Myocyte (in vitro differentiated cells): Measurements from ENCODE around the gene NUBPL. TPM values are rescaled to one million over a fixed set of nuclear protein-coding genes. Genes with fewer than 3 reads are reported as not detected.
"Not testable (repeated sequence)": the region's sequence is repeated elsewhere in the genome, so short reads cannot be mapped to it uniquely, and the experiment has no call there.

Experiments used
- DNase-seq: peaks from one replicate; pipeline ENCODE4 v3.0.0-alpha.2; 2012; ENCODE audit warnings: low read depth
- total RNA-seq: library from RNA; depleted of rRNA; stranded (reverse); fragments of >200 nt; gene quantifications from 2 replicates; pipeline ENCODE4 v1.2.3, GENCODE V29; 2014

NUBPL gene
- total RNA-seq, 1 donor from 2014 or later = 9.3 TPM

DNA sequence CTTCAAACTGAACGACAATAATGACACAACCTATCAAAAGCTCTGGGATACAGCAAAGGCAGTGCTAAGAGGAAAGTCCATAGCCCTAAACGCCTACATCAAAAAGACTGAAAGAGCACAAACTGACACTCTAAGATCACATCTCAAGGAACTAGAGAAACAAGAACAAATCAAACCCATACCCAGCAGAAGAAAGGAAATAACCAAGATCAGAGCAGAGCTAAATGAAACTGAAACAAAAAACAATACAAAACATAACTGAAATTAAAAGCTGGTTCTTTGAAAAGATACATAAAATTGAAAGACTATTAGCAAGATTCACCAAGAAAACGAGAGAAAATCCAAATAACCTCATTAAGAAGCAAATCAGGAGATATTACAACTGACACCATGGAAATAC lies 306.9 kb downstream of the NUBPL start:
- not testable (repeated sequence) for DNase-seq

DNA sequence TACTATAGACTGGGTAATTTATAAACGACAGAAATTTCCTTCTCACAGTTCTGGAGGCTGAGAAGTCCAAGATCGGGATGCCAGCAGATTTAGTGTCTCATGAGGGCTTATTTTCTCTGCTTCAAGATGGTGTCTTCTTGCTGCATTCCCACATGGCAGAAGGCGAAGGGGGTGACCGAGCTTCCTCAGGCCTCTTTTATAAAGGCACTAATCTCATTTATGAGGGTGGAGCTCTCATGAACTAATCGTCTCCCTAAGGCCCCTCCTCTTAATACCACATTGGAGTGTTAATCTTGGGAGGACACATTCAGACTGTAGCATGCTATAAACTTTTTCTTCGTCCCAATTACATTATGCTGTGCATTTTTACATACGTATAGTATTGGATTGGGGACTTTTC lies 315.5 kb downstream of the NUBPL start:
- DNase-seq = no peak

GRCh38 chr14:31877255-31877798 lies 316.1 kb downstream of the NUBPL start:
- peak; percentile 30 for DNase-seq

GRCh38 chr14:31879661-31880348 lies 318.6 kb downstream of the NUBPL start:
- no peak for DNase-seq

GRCh38 chr14:31880935-31881334 lies 319.7 kb downstream of the NUBPL start:
- peak; percentile 79 for DNase-seq

DNA sequence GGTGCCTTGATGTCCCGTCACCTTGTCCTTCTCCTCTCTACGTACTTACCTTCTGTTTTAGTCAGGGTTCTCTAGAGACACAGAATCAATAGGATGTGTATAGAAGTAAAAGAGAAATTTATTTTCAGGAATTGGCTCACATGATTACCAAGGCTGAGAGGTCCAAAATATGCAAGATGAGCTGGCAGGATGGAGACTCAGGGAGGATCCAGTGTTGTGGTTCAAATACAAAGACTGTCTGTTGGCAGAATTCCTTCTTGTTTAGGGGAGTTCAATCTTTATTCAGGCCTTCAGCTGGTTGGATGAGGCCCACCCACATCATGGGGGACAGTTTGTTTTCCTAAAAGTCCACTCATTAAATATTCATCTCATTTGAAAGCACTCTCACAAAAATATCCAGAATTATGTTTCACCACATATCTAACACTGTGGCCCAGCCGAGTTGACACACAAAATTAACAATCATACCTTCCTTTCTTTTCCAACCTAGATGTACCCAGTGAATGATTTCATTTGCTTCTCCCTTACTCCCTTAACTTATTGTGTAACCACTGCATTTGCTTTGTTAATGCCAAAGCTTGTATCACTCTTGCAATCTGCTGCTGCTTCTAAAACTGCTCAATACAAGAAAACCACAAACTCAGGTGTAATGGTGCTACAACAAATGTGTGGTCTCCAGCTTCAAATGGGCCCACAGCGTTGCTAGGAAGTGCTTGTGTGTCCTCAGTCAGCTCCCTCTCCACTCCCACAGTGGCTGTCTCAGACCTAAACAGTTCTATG lies 320.5 kb downstream of the NUBPL start:
- DNase-seq = peak; percentile 13

GRCh38 chr14:31884238-31884637 lies 323.0 kb downstream of the NUBPL start:
- no peak for DNase-seq

DNA sequence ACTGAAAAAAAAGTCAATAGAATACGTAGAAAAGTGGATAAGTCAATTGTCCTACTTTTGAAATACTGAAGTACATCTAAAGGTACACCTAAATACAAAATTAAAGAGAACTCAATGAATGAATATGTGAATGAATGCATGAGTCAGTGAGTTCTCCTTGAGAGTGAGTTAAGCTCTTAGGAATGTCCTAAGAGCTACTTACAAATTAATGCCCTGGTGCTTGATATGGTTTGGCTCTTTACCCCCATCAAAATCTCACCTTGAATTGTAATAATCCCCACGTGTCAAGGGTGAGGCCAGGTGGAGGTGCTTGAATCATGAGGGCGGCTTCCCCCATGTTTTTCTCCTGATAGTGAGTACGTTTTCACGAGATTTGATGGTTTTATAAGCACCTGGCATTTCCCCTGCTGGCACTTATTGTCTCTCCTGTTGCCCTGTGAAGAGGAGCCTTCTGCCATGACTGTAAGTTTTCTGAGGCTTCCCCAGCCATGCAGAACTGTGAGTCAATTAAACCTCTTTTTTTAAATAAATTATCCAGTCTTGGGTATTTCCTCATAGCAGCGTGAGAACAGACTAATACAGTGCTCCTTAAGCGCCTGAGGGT lies 323.7 kb downstream of the NUBPL start:
- no peak for DNase-seq

DNA sequence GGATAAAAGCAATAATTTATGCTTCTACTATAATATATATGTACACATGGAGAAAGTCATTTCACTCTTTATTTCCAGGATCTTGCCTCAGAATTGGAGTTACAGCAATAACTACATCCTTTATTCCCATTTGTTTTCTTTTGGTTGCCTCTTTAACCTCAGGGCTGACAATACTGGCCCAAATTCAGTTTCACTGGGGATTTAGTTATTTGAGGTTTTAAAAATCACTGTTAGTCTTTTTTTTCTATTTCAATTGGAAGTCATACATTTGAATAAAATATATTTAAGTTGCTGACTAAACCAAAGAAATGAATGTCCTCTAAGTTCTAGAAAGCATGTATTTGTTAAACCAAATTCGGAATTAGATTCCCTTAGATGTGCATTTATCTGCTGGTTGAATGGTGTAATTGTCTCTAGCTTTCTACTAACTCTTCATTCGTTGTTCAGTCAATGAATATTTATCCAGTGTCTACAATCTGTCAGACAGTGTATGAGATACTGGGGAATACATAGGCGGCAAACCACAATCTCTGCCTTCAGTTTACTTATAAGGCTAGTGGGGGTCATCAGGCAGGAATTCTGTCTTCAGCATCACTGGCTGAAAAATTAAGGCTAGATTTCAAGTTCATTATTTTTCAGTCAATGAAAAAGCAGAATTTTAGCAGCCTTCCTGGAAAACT lies 325.1 kb downstream of the NUBPL start:
- no peak for DNase-seq

DNA sequence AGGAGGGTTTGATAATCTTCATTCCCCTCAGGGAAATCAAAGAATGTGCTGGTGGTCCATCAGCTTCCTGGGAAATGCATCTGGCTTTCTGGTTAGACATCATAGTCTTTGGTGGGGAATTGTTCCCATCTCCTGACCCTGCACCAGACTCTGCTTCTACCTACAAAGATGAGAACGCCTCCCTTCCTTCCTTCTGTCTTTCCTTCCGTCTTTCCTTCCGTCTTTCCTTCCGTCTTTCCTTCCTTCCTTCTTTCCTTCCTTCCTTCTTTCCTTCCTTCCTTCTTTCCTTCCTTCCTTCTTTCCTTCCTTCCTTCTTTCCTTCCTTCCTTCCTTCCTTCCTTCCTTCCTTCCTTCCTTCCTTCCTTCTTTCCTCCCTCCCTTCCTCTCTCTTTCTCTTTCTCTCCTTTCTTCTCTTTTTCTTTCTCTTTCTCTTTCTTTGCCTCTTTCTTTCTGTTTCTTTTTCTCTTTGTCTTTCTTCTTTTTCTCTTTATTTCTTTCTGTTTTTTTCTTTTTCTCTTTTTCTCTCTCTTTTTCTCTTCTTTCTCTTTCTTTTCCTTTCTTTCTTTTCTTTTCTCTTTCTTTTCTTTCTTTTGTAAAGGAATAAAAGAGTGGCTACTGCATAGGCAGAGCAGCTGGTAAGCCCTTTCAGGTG lies 326.9 kb downstream of the NUBPL start:
- DNase-seq = no peak

GRCh38 chr14:31889297-31889696 lies 328.1 kb downstream of the NUBPL start:
- DNase-seq = no peak

- not testable (repeated sequence) for DNase-seq
Measured at GRCh38 chr14:31890202-31890601, 329.0 kb downstream of the NUBPL start.

- no peak for DNase-seq
Measured at GRCh38 chr14:31893221-31893757, 332.1 kb downstream of the NUBPL start.

- no peak for DNase-seq
Measured at GRCh38 chr14:31894351-31894750, 333.1 kb downstream of the NUBPL start.

GRCh38 chr14:31895206-31895605 lies 334.0 kb downstream of the NUBPL start:
- DNase-seq = no peak

- no peak for DNase-seq
Measured at GRCh38 chr14:31895646-31896045, 334.4 kb downstream of the NUBPL start.

DNA sequence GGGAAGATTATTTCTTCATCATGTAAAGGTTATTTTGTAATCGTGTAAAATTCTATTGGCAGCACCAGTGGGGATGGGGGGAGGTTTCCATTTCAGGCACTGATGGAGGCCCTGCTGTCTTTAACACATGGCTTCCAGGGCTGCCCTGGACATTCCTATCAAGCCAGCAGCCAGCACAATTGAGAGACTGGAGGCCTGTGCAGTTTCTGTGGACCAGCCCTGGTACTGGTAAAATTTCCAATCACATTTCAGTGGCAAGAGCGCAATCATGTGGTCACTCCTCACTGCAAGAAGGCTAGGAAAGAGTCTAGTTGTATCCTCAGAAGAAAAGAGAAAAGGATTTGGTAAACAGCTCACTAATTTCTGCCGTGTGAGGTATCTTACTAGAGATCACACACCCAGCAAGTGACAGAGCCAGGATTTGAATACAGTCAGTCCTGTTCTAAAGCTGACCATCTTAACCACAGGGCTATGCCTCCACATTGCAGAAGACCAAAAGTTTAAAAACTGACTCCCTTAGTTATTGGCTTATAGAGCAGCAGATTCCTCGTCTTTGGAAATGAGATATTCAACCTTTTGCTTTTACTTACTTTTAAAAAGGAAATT lies 336.5 kb downstream of the NUBPL start:
- peak; percentile 65 for DNase-seq

- no peak for DNase-seq
Measured at GRCh38 chr14:31898838-31899528, 337.8 kb downstream of the NUBPL start.

- no peak for DNase-seq
Measured at GRCh38 chr14:31902002-31902401, 340.8 kb downstream of the NUBPL start.
